ENCODE results near the gene PM20D2.

The PM20D2 gene

DNA sequence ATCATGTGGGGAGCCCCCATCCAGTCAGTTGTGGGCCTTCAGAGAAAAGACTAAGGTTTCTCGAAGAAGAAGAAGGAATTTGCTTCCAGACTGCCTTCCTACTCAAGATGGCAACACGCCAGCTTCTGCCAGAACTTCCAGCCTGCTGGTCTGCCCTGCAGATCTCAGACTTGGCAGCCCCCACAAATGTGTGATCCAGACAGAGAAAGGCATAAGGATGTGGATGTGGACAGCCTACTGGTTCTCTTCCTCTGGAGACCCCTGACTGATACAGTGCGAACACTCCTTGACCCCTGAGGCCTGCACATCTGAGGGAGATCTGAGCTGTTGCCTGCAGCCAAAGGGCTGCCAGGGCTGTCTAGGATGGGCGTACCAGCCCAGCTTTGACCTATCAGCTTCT lies 62.7 kb downstream of the PM20D2 start:
- Histone ChIP-seq H3K27me3 (ENCODE audit: low read length) (no peaks in the 10 kb centered on the region), H3F3A (ENCODE audit: insufficient read depth) (no peaks in the 10 kb centered on the region), H4K20me1 (ENCODE audit: low read depth, low read length) (no peaks in the 10 kb centered on the region), H3K27ac (ENCODE audit: low read depth, low read length) (no peak overlapping the region), H3K9me2 (replicated peaks; ENCODE audit: insufficient read depth, low read length) (no peaks in the 10 kb centered on the region), H3K4me3 (ENCODE audit: insufficient read depth, low read length, poor library complexity, severe bottlenecking) (no peak overlapping the region), H3K4me2 (ENCODE audit: low read depth, low read length, poor library complexity, severe bottlenecking) (no peak overlapping the region), H3K36me3 (ENCODE audit: low read length) (no peaks in the 10 kb centered on the region), H3K9me3 (ENCODE audit: insufficient read depth, low read length) (no peaks in the 10 kb centered on the region), H2AFZ (ENCODE audit: low read depth, low read length, severe bottlenecking) (no peak overlapping the region), H3K9ac (ENCODE audit: low read length) (no peak overlapping the region), H3K79me2 (ENCODE audit: insufficient read depth, low read length) (no peaks in the 10 kb centered on the region)
- TF ChIP-seq, protein P1, sequence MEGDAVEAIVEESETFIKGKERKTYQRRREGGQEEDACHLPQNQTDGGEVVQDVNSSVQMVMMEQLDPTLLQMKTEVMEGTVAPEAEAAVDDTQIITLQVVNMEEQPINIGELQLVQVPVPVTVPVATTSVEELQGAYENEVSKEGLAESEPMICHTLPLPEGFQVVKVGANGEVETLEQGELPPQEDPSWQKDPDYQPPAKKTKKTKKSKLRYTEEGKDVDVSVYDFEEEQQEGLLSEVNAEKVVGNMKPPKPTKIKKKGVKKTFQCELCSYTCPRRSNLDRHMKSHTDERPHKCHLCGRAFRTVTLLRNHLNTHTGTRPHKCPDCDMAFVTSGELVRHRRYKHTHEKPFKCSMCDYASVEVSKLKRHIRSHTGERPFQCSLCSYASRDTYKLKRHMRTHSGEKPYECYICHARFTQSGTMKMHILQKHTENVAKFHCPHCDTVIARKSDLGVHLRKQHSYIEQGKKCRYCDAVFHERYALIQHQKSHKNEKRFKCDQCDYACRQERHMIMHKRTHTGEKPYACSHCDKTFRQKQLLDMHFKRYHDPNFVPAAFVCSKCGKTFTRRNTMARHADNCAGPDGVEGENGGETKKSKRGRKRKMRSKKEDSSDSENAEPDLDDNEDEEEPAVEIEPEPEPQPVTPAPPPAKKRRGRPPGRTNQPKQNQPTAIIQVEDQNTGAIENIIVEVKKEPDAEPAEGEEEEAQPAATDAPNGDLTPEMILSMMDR (IDR thresholded peaks at IDR 0.05; ENCODE audit: insufficient read depth, low read length, poor library complexity, severe bottlenecking): no peak
- no peak for TF ChIP-seq EZH2phosphoT487 (conservative IDR thresholded peaks at IDR 0.05; ENCODE audit: low read length)

DNA sequence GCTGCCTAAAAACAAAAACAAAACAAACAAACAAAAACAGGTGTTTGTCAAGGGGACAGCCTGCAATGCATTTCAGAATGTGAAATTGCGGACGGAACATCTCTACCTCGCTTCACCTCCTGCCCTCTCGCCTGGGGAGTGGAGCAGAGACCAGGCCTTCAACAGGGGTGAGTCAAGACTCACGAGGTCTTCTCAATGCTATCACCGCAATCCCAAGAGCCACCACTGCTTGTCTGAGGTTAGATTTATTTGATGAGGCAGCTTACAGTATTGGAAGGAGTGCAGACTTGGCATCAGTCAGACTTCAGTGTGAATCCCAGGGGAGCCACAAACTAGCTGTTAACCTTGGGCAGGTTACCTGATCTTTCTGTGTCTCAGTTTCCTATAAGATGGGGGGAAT lies 63.6 kb downstream of the PM20D2 start:
- Histone ChIP-seq H3K36me3 (ENCODE audit: low read length) (no peaks in the 10 kb centered on the region), H4K20me1 (ENCODE audit: low read depth, low read length) (no peaks in the 10 kb centered on the region), H3K9ac (ENCODE audit: low read length) (no peak overlapping the region)

DNA sequence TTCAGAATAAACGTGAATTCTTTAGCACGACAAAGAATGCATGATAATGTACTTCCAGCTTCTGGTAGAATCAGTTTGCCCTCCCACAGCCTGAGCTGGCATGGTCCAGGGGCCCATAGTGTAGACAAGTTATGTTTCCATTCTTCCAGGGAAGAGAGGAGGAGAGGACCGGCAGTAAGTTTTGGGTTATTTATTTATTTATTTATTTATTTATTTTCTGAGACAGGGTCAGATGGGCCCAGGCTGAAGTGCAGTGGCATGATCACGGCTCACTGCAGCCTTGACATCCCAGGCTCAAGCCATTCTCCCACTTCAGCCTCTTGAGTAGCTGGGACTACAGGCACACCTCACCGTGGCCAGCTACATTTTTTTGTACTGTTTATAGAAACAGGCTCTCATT lies 66.6 kb downstream of the PM20D2 start:
- Histone ChIP-seq H2AFZ (ENCODE audit: low read depth, low read length, severe bottlenecking) (no peak overlapping the region), H3F3A (ENCODE audit: insufficient read depth) (no peaks in the 10 kb centered on the region), H3K79me2 (ENCODE audit: insufficient read depth, low read length) (no peaks in the 10 kb centered on the region), H3K36me3 (ENCODE audit: low read length) (no peaks in the 10 kb centered on the region), H3K4me3 (ENCODE audit: insufficient read depth, low read length, poor library complexity, severe bottlenecking) (no peak overlapping the region), H4K20me1 (ENCODE audit: low read depth, low read length) (no peaks in the 10 kb centered on the region), H3K9me3 (ENCODE audit: insufficient read depth, low read length) (no peaks in the 10 kb centered on the region), H3K4me2 (ENCODE audit: low read depth, low read length, poor library complexity, severe bottlenecking) (no peak overlapping the region), H3K27me3 (ENCODE audit: low read length) (no peaks in the 10 kb centered on the region), H3K9ac (ENCODE audit: low read length) (no peak overlapping the region), H3K9me2 (replicated peaks; ENCODE audit: insufficient read depth, low read length) (no peaks in the 10 kb centered on the region), H3K27ac (ENCODE audit: low read depth, low read length) (no peak overlapping the region)
- TF ChIP-seq EZH2phosphoT487 (conservative IDR thresholded peaks at IDR 0.05; ENCODE audit: low read length): no peak
- TF ChIP-seq, protein P1 (IDR thresholded peaks at IDR 0.05; ENCODE audit: insufficient read depth, low read length, poor library complexity, severe bottlenecking): no peak

More for the DNA sequence above, 63.6 kb downstream of the PM20D2 start:
- Histone ChIP-seq H3K79me2 (ENCODE audit: insufficient read depth, low read length) (no peaks in the 10 kb centered on the region), H2AFZ (ENCODE audit: low read depth, low read length, severe bottlenecking) (no peak overlapping the region), H3K4me3 (ENCODE audit: insufficient read depth, low read length, poor library complexity, severe bottlenecking) (no peak overlapping the region), H3F3A (ENCODE audit: insufficient read depth) (no peaks in the 10 kb centered on the region), H3K9me3 (ENCODE audit: insufficient read depth, low read length) (no peaks in the 10 kb centered on the region), H3K4me2 (ENCODE audit: low read depth, low read length, poor library complexity, severe bottlenecking) (no peak overlapping the region), H3K9me2 (replicated peaks; ENCODE audit: insufficient read depth, low read length) (no peaks in the 10 kb centered on the region), H3K27ac (ENCODE audit: low read depth, low read length) (no peak overlapping the region), H3K27me3 (ENCODE audit: low read length) (no peaks in the 10 kb centered on the region)
- no peak for TF ChIP-seq EZH2phosphoT487 (conservative IDR thresholded peaks at IDR 0.05; ENCODE audit: low read length)
- TF ChIP-seq, protein P1 (IDR thresholded peaks at IDR 0.05; ENCODE audit: insufficient read depth, low read length, poor library complexity, severe bottlenecking): no peak
